SW 1271 (cell line): ENCODE data around the gene SCUBE1.

Experiments used
- DNase-seq, 2 experiments: peaks; one replicate each; lab custom pipeline; 2025; lab: John Stamatoyannopoulos, UW

The SCUBE1 gene

GRCh38 chr22:43277987-43278601, 65.1 kb downstream of the SCUBE1 start:
- DNase-seq, result no peak

GRCh38 chr22:43277091-43277490, 66.1 kb downstream of the SCUBE1 start:
- DNase-seq, result no peak

DNA sequence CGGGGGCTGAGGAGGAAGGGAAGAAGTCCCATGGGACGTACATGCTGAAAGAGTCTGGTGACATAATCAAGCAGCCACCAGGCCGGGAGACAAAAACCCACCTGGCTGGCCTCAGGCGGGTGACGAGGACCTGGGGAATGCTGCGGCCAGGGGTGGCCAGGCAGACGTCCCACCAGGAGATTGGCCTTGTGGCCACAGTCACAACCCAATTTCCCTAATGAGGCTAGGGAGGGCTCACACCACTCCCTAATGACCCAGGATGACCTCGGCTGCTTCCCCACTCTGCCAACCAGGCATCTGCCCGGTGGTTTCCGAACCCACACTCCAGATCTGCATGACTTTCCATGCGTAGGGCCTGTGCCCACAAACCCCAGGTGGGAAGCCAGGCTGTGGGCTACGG, 66.9 kb downstream of the SCUBE1 start:
- DNase-seq, result no peak

GRCh38 chr22:43275545-43276317, 67.4 kb downstream of the SCUBE1 start:
- DNase-seq, result no peak

DNA sequence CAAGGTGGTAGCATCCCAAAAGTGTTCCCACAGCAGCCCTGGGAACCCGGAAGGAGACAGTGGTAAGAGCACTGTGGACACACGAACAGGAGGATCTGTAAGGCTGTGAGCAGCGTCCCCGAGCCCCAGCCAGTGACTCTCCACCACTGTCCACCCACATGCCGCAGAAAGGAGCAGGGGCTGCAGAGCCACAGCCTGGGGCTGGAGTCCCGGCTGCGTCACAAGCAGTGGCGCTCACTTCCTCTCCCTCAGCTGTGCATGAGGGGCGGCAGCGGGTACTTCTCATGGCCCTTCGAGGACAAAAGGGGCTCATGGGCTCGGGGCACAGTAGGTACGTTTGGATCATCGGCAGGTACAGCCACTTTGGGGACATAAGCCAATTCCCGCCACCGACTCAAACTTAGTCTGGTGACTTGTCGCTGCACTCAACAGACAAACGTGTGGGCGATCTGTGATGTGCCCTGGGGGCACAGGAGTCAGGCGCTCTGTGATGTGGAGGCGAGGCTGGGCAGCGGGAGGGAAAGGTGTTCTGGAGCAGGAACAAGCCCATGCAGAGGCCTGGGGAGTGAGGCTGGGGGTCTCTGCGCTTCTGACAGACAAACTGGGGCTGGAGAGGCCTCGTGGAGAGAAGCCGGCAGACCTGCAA, 68.5 kb downstream of the SCUBE1 start:
- DNase-seq, result no peak

DNA sequence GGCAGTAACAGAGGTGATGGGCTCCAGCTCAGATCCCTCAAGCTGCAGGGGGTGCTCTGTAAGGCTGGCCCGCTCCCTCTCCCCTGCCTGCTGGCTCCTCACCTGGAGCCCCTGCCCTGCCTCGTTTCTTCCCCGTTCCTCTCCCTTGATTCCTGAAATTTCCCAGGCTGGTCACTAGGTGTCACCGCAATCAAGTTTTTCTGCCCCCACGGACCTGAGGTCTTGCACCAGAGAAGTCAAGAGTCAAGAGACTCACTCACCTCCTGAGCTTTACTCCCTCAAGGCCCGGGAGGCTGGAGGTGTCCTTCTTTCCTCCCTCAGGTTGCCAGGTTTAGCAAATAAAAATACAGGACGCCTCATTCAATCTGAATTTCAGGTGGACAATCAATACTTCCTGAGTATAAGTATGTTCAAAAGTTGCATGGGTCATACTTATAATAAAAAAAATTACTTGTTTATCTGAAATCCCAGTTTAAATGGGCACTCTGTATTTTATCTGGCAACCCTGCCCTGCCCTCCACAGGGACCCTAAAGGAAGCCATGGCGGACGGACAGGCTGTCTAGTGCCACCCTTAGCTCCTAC, 69.2 kb downstream of the SCUBE1 start:
- peak in 1 of 2 experiments; percentile 24 for DNase-seq

DNA sequence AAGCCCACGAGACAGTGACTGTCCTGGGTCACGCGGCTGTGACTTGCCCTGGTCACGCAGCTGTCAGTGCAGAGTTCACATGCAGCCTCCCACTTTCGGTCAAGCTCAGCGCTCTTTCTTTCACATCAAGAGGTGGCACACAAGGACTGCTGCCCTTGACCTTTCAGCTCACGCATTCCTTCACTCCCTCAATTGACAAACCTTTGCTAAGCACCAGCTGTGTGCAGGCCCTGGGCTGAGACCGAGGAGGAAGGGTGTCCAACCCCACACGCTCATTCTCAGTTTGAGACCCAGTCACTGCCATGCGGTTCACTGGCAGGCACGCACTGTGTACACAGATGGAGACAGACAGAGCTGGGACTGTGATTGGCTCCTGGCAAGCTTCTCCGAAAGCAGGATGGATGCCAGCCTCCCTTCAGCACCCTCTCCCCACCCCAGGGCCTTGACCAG, 70.3 kb downstream of the SCUBE1 start:
- DNase-seq, result no peak

DNA sequence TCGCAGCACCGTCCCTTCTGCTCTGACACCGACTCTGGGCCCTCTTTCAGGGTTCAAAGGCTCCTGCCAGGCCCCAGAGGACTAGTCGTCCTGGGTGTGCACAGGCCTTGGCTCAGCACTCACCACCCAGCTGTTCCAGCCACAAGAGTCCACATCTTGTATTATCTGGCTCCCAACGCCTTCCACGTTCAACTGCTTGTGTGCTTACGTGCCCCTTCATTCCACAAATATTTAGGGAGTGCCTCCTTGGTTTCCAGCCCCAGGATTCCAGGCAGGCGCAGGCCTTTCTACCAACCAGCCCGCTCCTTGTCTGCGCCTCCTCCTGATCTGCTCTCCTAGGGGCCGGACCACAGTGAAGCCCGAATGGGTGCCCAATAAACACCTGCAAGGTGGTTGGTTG, 70.9 kb downstream of the SCUBE1 start:
- no peak for DNase-seq

- no peak for DNase-seq
These were observed 72.2 kb downstream of the SCUBE1 start for GRCh38 chr22:43270949-43271348.

DNA sequence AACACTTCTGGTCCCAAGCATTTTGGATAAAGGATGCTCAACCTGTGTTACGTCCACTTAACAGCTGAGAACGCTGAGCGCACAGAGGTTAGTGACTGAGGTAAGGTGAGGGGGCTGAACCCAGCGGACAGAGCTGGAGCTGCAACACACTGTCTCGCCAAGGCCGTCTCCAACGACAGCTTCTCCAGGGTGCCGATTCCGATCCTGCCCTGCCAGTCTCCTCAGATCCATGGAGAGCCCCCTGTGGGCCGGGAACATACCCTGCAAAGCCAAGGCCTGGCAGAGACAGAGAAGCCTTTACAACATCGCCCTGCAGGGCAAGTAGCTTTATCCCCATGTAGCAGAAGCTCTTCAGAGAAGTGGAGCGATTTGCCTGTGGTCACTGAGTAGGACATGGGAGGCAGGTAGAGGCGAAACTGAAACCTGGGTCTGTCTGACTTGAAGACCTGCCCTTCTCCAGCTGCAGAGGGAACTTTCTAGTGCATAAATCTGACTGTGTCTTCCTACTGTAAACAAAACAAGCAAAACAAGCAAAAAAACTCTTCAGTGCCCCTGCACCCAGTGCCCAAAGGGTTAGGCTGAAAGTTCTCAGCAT, 72.8 kb downstream of the SCUBE1 start:
- no peak for DNase-seq

DNA sequence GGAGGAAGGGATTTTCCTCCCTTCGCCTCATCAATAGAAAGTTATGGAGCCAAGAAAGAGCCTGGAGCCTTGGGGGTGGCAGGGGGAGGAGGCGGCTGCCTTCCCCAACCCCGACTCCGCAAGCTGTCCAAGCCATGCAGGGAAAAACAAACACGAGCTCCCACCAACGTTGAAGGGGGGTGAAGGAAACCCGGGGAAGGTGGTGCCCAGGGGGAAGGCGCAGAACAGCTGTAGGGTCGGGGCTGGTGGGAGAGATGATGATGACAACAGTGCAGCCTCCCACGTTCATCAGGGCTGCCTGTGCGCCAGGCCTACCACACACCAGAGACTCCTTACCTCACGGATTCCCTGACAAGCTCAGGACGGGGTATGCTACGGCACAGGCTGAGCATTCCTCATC, 73.5 kb downstream of the SCUBE1 start:
- DNase-seq, result no peak

GRCh38 chr22:43269246-43269645, 73.9 kb downstream of the SCUBE1 start:
- no peak for DNase-seq

- no peak for DNase-seq
These were observed 75.1 kb downstream of the SCUBE1 start for GRCh38 chr22:43267981-43268660.

- DNase-seq, result no peak
These were observed 75.7 kb downstream of the SCUBE1 start for GRCh38 chr22:43267332-43267980.

GRCh38 chr22:43266076-43266475, 77.1 kb downstream of the SCUBE1 start:
- no peak for DNase-seq

DNA sequence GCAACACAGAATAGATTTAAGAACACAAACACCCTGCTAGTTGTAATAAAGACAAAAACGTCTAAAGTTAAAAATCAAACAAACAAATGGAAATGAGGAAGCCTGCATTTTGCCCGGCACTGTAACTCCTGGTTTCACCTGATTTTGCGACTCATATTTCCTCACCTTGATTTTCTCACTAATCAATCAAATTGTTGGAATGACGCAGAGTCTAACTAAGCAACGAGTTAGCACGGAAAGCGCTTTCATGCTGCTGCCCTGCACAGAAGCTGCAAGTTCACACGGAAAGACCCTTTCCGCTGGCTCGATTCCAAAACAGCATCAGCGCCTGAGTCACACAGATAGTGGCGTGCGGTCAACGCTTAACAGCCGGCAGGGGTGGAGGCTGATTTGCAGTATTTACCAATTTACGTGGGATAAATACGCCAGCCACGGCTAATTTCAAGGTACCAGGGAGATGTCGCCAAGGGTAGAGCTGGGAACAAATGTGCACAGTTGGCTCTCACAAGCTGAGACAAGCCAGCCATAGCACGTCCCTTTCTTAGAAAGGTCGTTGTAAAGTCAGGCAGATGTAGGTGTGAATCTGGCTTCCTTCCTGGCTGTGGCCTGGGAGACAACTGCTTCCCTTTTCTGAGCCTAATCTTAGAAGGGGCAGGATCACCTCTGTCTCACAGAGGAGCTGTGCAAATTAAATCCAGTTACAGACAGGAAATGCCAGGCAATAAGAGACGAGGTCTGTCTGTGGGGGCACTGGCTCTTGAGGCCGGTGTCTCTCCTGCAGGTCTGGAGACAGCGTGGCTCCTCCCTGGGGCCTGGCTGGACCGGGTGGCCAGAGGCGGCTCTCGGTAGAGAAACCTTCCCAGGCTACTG, 79.3 kb downstream of the SCUBE1 start:
- DNase-seq, result no peak

DNA sequence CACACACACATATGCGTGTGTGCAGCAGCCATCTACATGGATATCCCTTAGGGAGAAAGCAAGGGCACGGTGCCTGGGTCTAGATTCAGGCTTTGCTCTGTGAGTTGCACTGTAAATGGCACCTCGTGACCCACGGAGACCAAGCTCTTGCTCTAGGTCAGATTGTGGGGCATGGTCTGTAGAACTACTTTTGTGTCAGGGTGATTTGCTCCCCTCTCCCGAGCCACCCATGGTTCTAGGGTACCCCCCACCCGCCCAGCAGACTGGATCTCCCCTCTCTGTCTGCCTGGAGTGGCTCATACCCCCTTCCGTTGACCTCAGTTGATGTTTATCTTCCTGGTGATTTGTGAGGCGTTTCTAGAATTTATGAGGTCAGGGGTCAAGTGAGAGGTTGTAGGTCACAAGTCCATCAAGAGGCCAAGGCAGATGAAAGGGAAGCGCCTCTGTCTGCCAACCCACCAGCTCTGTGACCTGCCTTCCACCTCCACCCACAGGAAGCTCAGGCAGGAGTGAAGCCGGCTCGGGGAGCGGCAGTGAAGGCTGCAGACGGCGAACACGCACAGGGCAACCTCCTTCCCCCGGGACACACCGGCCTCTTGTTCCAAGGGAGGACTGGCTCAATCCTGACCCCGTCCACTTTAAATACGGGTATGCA, 80.1 kb downstream of the SCUBE1 start:
- DNase-seq, result no peak

DNA sequence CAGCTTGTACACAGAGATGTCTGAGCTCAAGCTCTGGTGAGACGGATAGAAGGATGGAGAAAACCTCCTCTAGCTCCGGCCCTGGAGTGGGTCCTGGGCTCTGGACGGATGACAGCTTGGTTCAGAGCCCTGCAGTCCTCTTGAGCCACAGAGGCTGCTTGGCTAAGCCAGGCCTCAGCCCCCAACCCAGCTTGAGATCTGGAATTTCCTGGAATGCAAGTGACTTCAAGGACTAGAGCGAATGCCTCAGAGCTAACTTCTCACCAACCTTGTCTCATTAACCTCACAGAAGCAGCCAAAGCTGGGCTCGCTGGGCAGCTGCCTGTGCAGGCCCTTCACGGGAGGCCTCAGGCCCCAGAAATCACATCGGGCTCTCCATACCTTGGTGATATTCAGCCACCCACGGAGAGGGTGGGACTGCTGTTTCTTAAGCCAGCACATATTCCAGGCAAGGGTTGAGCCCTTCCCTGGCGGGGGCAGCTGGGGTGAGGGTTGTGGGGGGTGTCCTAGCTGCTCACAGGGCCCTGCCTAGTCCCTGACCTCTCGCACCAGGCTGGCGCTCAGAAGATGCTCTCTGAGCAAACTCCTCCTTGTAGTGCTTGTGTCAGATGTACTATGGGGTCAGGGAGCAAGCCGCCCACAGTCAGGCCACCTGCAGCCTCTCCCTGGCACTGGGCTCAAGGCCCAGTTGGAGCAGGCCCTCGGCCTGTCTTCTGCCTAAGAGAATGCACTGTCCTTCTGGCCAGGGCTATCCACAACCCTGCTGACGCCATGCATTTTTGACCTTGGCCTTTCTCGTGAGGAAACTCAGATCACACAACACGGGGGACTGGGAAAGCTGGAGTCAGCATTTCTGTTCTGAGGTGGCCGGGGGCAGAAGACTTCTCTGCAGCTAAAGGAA, 82.6 kb downstream of the SCUBE1 start:
- no peak for DNase-seq

- no peak for DNase-seq
These were observed 85.2 kb downstream of the SCUBE1 start for GRCh38 chr22:43257961-43258360.
